NCI-H460 (cell line): Measurements from ENCODE around the gene PRKAB1. TPM values are rescaled to one million over a fixed set of nuclear protein-coding genes. Genes with fewer than 3 reads are reported as not detected.

Experiments used
- DNase-seq: peaks from one replicate; pipeline ENCODE4 v3.0.0-alpha.2; 2016; ENCODE audit warnings: low read depth; ENCODE audit errors: extremely low read depth
- total RNA-seq: library from RNA; depleted of rRNA; stranded (reverse); fragments of >200 nt; shearing (Covaris generic); gene quantifications from 2 replicates; pipeline ENCODE4 v1.2.3, GENCODE V29; 2014

The PRKAB1 gene
- total RNA-seq, 1 experiment from 2014 or later = 18.6 TPM

GRCh38 chr12:119660076-119660475 lies 7.9 kb upstream of the PRKAB1 start:
- DNase-seq = no peak

GRCh38 chr12:119661882-119662281 lies 6.1 kb upstream of the PRKAB1 start:
- no peak for DNase-seq

- no peak for DNase-seq
Observed at GRCh38 chr12:119664642-119665041, 3.3 kb upstream of the PRKAB1 start.

GRCh38 chr12:119665164-119665929 lies 2.6 kb upstream of the PRKAB1 start:
- DNase-seq = no peak

GRCh38 chr12:119666226-119666795 lies 1.6 kb upstream of the PRKAB1 start:
- DNase-seq = no peak

GRCh38 chr12:119666900-119667576 lies 895 bp upstream of the PRKAB1 start:
- DNase-seq = no peak

- no peak for DNase-seq
Observed at GRCh38 chr12:119668324-119668841, 450 bp downstream of the PRKAB1 start.

- no peak for DNase-seq
Observed at GRCh38 chr12:119669744-119670472, 2.0 kb downstream of the PRKAB1 start.

- no peak for DNase-seq
Observed at GRCh38 chr12:119671070-119671469, 3.1 kb downstream of the PRKAB1 start.

GRCh38 chr12:119672194-119672593 lies 4.3 kb downstream of the PRKAB1 start:
- no peak for DNase-seq

GRCh38 chr12:119673634-119674033 lies 5.7 kb downstream of the PRKAB1 start:
- no peak for DNase-seq

GRCh38 chr12:119674560-119674959 lies 6.6 kb downstream of the PRKAB1 start:
- no peak for DNase-seq

GRCh38 chr12:119676022-119676421 lies 8.1 kb downstream of the PRKAB1 start:
- no peak for DNase-seq

GRCh38 chr12:119676573-119676972 lies 8.6 kb downstream of the PRKAB1 start:
- DNase-seq = no peak

- DNase-seq = no peak
Observed at GRCh38 chr12:119678459-119678858, 10.5 kb downstream of the PRKAB1 start.

GRCh38 chr12:119679081-119679480 lies 11.1 kb downstream of the PRKAB1 start:
- no peak for DNase-seq

- no peak for DNase-seq
Observed at GRCh38 chr12:119679490-119679889, 11.6 kb downstream of the PRKAB1 start.

- DNase-seq = no peak
Observed at GRCh38 chr12:119681111-119681510, 13.2 kb downstream of the PRKAB1 start.

- no peak for DNase-seq
Observed at GRCh38 chr12:119681728-119682638, 14.1 kb downstream of the PRKAB1 start.
